H1 (cell line): ENCODE data around the gene CDS2. TPM values are rescaled to one million over a fixed set of nuclear protein-coding genes. Genes with fewer than 3 reads are reported as not detected.

Experiments
- ASH2L ChIP-seq: fragments of 200-600, 300-600 bp; sonication (generic); IDR thresholded peaks from one replicate; pipeline ENCODE4 v1.7.1; 2017; ENCODE audit warnings: low read length
- CHD2 ChIP-seq: IDR thresholded peaks from 2 replicates; pipeline ENCODE4 v1.6.1; 2012; ENCODE audit warnings: low read length, improper control_type of control experiment
- HDAC6 ChIP-seq: IDR thresholded peaks from one replicate; pipeline ENCODE4 v1.7.1; 2012; ENCODE audit warnings: low read depth, mild to moderate bottlenecking, inconsistent platforms, low read length, moderate library complexity
- KDM5A ChIP-seq: fragments of 200-600 bp; IDR thresholded peaks from 2 replicates; pipeline ENCODE4 v1.7.1; 2012; ENCODE audit warnings: mild to moderate bottlenecking, low read length, inconsistent platforms, mixed read lengths
- SIX5 ChIP-seq: IDR thresholded peaks from 2 replicates; pipeline ENCODE4 v1.6.1; 2011; ENCODE audit warnings: mild to moderate bottlenecking, low read depth, low read length
- TCF12 ChIP-seq: IDR thresholded peaks from 2 replicates; pipeline ENCODE4 v1.6.1; 2011; ENCODE audit warnings: low read depth, mild to moderate bottlenecking, low read length
- polyA plus RNA-seq, 7 experiments: library from polyadenylated mRNA; depleted of rRNA in 3 of 7; stranded (reverse) in 5 of 7; unstranded in 2 of 7; fragments of >200 nt in 5 of 7; fragments of 200-250 nt in 2 of 7; gene quantifications; 1 replicate in 5 of 7; 2 replicates in 1 of 7; 4 replicates in 1 of 7; pipeline versions ENCODE4 v1.2.1 to v1.2.3, GENCODE V29; 2011 to 2013; ENCODE audit warnings: missing spikeins in 2 of 7, mixed read lengths in 2 of 7
- total RNA-seq: library from RNA; stranded (reverse); fragmentation: NEBNext Ultra II Directional; extraction: Animal tissue kit (Norgen Biotek cat#: 25700); gene quantifications from 2 replicates; pipeline ENCODE4 v1.2.1, GENCODE V29; 2021
- TF ChIP-seq, protein P1 (sequence below), 3 experiments: IDR thresholded peaks; 1 replicate in 2 of 3; 2 replicates in 1 of 3; pipeline versions ENCODE4 v1.5.1 to v1.6.1; 2011; ENCODE audit warnings: low read length in 3 of 3, mild to moderate bottlenecking in 3 of 3, inconsistent platforms in 2 of 3, low read depth in 1 of 3, moderate library complexity in 1 of 3; ENCODE audit not compliant: insufficient read depth in 1 of 3; ENCODE audit errors: control extremely low read depth in 1 of 3
- TF ChIP-seq, protein P2 (sequence below): IDR thresholded peaks from 2 replicates; pipeline ENCODE4 v1.6.1; 2012; ENCODE audit warnings: low read length, inconsistent platforms

The CDS2 gene
- total and polyA plus RNA-seq, 2 of the 8 experiments (the other 6 are each of a cell fraction or from before 2014, with no cell fraction given), result 54.0 to 56.2 TPM

DNA sequence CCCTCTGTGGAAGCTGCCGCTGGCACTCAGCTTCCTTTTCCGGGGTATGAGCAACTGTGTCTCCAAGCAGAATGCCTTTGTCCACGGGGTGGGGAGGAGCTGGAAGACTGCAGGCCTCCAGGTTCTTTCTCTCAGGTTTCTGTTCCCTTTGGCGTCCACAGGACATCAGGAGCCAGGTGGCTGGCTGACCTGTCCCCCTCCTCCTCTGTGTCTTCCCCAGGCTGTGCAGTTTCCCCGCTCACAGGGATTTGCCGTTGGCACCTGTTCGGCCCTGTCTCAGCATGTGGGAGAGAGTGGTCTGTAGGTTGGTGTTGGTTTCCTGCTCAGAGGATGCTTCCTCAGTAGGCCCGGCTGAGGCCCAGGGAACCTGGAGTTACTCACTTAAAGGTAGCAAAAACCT lies 43.5 kb downstream of the CDS2 start (continued):
- TF ChIP-seq, protein P1, sequence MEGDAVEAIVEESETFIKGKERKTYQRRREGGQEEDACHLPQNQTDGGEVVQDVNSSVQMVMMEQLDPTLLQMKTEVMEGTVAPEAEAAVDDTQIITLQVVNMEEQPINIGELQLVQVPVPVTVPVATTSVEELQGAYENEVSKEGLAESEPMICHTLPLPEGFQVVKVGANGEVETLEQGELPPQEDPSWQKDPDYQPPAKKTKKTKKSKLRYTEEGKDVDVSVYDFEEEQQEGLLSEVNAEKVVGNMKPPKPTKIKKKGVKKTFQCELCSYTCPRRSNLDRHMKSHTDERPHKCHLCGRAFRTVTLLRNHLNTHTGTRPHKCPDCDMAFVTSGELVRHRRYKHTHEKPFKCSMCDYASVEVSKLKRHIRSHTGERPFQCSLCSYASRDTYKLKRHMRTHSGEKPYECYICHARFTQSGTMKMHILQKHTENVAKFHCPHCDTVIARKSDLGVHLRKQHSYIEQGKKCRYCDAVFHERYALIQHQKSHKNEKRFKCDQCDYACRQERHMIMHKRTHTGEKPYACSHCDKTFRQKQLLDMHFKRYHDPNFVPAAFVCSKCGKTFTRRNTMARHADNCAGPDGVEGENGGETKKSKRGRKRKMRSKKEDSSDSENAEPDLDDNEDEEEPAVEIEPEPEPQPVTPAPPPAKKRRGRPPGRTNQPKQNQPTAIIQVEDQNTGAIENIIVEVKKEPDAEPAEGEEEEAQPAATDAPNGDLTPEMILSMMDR (IDR thresholded peaks at IDR 0.05; ENCODE audit: control extremely low read depth in 1 of 3, insufficient read depth in 1 of 3, low read depth in 1 of 3, low read length in 3 of 3), result no peak
- TF ChIP-seq CHD2 (no peak), ASH2L (no peak), SIX5 (no peak), TCF12 (no peak), KDM5A (no peak), HDAC6 (no peak)
- TF ChIP-seq, protein P2, sequence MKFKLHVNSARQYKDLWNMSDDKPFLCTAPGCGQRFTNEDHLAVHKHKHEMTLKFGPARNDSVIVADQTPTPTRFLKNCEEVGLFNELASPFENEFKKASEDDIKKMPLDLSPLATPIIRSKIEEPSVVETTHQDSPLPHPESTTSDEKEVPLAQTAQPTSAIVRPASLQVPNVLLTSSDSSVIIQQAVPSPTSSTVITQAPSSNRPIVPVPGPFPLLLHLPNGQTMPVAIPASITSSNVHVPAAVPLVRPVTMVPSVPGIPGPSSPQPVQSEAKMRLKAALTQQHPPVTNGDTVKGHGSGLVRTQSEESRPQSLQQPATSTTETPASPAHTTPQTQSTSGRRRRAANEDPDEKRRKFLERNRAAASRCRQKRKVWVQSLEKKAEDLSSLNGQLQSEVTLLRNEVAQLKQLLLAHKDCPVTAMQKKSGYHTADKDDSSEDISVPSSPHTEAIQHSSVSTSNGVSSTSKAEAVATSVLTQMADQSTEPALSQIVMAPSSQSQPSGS, result no peak
